Placental epithelial cell (primary cell): Measurements from ENCODE around the gene CROCC. TPM values are rescaled to one million over a fixed set of nuclear protein-coding genes. Genes with fewer than 3 reads are reported as not detected.

Source experiments
- small RNA-seq: library from RNA; depleted of rRNA; stranded (forward); fragments of <200 nt; gene quantifications from one replicate; pipeline ENCODE3, GENCODE V24; 2012
- total RNA-seq: library from RNA; depleted of rRNA; stranded (reverse); fragments of >200 nt; gene quantifications from 2 replicates; pipeline ENCODE4 v1.2.3, GENCODE V29; 2012

Gene CROCC, protein sequence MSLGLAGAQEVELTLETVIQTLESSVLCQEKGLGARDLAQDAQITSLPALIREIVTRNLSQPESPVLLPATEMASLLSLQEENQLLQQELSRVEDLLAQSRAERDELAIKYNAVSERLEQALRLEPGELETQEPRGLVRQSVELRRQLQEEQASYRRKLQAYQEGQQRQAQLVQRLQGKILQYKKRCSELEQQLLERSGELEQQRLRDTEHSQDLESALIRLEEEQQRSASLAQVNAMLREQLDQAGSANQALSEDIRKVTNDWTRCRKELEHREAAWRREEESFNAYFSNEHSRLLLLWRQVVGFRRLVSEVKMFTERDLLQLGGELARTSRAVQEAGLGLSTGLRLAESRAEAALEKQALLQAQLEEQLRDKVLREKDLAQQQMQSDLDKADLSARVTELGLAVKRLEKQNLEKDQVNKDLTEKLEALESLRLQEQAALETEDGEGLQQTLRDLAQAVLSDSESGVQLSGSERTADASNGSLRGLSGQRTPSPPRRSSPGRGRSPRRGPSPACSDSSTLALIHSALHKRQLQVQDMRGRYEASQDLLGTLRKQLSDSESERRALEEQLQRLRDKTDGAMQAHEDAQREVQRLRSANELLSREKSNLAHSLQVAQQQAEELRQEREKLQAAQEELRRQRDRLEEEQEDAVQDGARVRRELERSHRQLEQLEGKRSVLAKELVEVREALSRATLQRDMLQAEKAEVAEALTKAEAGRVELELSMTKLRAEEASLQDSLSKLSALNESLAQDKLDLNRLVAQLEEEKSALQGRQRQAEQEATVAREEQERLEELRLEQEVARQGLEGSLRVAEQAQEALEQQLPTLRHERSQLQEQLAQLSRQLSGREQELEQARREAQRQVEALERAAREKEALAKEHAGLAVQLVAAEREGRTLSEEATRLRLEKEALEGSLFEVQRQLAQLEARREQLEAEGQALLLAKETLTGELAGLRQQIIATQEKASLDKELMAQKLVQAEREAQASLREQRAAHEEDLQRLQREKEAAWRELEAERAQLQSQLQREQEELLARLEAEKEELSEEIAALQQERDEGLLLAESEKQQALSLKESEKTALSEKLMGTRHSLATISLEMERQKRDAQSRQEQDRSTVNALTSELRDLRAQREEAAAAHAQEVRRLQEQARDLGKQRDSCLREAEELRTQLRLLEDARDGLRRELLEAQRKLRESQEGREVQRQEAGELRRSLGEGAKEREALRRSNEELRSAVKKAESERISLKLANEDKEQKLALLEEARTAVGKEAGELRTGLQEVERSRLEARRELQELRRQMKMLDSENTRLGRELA (N-terminal part only)
- total RNA-seq: 9.4 and 22.0 TPM in 2 replicates

DNA sequence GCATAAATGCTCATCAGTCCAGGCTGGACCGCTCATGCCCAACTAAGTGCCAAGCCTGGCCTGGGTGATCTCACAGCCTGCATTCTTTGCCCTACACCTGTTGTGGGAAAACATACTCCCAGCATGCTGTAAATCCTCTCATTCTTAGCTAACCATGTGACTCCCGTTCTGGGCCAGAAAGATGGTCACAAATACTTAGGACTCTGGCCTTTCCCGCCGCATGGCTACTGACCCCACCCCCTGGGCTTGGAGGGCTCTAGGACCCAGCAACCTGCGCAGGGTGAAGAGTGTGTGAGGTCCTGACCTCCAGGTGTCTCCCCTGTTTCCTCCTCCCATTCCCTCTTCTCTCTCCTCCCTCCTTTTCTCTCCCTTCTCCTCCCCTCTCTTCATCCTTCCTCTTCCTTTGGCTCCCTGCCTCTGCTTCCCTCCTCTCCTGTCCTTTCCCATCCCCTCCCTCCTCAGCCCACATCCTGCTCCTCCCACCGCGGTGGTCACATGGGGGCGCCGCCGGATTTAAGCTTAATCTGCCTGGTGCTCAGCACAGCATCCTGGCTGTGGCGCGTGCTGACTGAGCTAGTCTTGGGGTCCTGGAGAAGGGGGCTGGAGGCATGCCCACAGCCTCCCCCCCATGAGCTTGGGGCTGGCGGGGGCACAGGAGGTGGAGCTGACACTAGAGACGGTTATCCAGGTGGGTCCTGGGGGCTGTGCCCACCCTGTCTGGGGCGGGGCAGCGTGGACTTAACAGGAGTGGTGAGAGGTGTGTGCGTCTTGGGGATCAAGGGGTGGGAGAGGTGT lies at the start of gene CROCC:
Gene CROCC (plus strand): TSS at position 541 of the 795 bp plus-strand sequence. CDS start 88 bp downstream, at position 629.

DNA sequence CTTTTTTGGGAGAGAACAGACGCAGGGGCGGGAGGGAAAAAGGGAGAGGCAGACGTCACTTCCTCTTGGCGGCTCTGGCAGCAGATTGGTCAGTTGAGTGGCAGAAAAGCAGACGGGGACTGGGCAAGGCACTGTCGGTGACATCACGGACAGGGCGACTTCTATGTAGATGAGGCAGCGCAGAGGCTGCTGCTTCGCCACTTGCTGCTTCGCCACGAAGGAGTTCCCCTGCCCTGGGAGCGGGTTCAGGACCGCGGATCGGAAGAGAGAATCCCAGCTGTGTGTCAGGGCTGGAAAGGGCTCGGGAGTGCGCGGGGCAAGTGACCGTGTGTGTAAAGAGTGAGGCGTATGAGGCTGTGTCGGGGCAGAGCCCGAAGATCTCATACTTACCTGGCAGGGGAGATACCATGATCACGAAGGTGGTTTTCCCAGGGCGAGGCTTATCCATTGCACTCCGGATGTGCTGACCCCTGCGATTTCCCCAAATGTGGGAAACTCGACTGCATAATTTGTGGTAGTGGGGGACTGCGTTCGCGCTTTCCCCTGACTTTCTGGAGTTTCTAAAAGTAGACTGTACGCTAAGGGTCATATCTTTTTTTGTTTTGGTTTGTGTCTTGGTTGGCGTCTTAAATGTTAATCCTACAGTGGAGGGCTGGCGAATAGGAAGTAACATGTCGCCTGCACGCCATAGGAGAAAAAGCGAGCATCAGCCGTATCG lies 26.0 kb upstream of the CROCC start, which contains the start of gene RNU1-2:
Gene RNU1-2 (plus strand): TSS at position 383 of the 718 bp plus-strand sequence.

DNA sequence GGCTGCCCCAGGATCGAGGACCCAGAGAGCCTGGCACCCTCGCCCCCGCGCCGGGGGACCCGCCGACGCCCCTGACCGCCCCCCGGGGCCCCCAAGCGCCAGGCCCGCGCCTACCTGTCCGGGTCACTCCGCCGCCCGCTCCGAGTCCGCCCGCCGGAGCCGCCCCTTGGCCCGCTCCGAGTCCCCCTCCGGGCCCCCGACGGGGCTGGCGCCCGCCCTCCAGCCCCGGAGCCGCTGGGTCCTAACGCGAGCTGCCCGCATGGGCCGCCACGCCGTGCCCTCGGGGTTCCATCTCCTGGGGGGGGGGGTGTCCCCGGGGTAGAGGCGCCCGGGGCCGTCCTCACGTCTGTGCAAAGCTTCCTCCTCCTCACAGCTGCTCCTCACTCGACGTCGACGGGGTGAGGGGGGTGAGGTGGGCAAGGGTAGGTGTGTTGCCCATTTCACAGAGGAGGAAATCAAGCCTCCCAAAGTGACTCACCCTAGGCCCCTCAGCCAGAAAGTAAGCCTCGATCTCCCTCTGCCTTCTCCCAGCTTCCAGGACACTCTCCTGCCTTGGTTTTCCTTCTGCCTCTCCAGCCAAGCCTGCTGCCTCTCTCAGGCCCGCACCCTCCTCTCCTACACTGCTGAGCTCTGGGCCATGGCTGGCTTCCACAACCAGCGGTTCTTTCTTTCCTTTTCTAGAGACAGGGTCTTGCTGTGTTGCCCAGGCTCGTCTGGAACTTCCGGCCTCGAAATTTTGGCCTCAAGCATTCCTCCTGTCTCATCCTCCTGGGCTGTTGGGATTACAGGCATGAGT lies 58.9 kb downstream of the CROCC start, which contains the start of gene MFAP2:
Gene MFAP2 (minus strand): TSS at position 148 of the 796 bp plus-strand sequence. CDS start 2,347 bp downstream, outside the sequence.

DNA sequence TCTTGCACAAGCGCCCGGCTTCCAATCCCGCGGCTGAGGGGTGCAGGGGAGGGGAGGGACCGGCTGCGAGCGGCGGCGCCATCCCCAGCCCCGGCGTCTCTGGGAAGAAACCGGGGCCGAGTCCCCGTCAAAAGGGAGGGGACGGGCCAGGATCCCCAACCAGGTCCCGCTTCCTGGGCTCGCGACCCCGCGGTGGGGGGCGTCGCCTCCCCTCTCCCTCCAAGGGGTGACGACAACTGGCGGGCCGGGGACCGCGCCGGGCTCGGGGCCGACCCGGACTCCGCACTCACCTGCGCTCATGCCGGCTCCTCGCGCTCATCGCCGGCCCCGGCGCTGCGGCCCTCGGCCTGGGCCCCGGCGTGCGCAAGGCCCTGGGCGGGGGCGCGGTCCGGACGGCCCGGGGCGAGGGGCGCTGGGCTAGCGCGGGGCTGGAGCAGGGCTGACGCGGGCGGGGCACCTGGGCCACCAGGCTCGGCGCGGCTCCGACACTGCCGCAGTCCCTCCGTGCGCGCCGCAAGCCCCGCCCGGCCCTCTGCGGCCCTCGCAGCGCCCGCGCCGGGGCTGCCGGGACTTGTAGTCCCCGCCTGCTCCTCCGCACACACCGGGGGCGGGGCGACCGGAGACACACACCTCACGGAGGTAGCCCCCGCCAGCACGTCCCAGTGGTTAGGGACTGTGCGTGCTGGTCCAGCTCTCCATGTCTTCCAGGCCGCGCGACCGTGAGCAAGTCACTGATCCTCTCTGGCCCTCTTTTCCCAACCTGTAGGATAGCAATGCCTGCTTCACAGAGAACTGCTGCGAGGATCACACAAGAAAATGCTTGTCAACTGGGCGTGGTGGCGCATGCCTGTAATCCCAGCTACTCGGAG lies 89.9 kb downstream of the CROCC start, which contains the start of gene ATP13A2:
Gene ATP13A2 (minus strand): TSS at position 490 of the 869 bp plus-strand sequence. CDS start 190 bp downstream, at position 300.

Small RNA genes lying within 50 kb of the gene (small RNA-seq; reads per million reads assigned to genes)
- gene RNU1-2 (0.23 reads per million), gene RNU1-5P (not detected)

Other genes starting within 250 kb of the CROCC start
- under 0.01 TPM in 2 replicates for gene RNU1-4, start 181.4 kb upstream of the CROCC start, total RNA-seq
- under 0.01 TPM in 2 replicates for gene RNU1-2, start 26.0 kb upstream of the CROCC start, total RNA-seq
- gene MFAP2, start 58.7 kb downstream of the CROCC start, total RNA-seq: 132 and 185 TPM in 2 replicates
- gene ATP13A2, start 90.0 kb downstream of the CROCC start, total RNA-seq: 43.2 and 110 TPM in 2 replicates
- gene SDHB, start 132.1 kb downstream of the CROCC start, total RNA-seq: 51.8 and 105 TPM in 2 replicates
- under 0.01 and 0.43 TPM in 2 replicates for gene PADI2, start 197.5 kb downstream of the CROCC start, total RNA-seq